NCI-H1417 (cell line): ENCODE data around the gene CR1.
"Not testable (repeated sequence)": the region's sequence is repeated elsewhere in the genome, so short reads cannot be mapped to it uniquely, and the experiment has no call there.

Experiments
- DNase-seq, 3 experiments: peaks; one replicate each; lab custom pipeline; 2025; lab: John Stamatoyannopoulos, UW

Gene CR1

DNA sequence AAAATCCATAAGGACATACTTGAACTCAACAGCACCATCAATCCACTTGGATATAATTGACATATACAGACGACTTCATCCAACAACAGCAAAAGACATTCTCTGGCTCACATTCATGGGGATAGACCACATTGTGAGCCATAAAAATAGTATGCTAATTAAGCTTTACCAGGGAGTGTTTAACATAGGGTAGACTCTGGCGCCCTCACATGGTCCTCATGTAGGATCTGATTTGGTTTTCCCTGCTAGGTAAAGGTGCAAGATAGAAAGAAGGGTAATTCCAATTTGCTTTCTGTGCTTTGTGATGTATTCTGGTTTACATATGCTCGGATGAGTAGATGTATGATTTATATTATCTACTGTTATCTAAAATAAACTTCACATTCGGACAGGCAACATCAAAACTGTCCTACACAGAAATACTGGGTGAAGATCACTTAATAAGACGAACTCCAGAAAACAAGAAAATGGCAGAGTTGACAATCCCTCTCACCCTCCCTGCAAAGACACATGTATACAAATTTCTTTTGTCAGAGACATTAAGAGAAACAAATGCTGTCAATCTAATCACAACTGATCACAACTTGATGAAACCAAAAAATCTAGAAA, 176.7 kb downstream of the CR1 start:
- DNase-seq: peak; percentile 18 to 84 (median 40)

DNA sequence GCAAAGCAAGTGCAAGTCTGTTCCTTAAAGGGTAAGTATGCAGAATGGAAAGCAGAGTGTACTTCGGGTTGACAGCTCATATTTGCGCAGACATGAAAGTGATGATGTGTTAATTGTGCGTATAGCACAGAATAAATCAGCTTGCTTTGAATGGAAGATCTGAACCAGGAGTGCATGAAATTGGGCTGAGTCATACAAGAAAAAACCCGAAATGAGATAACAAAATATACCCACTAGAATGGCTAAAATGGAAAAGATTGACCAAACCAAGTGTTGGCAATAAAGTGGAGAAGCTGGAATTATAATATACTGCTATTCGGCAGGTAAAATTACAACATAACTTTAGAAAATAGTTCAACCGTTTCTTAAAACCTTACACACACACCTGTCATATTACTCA, 177.4 kb downstream of the CR1 start:
- peak in 2 of 3 experiments; percentile 2 to 6 for DNase-seq

DNA sequence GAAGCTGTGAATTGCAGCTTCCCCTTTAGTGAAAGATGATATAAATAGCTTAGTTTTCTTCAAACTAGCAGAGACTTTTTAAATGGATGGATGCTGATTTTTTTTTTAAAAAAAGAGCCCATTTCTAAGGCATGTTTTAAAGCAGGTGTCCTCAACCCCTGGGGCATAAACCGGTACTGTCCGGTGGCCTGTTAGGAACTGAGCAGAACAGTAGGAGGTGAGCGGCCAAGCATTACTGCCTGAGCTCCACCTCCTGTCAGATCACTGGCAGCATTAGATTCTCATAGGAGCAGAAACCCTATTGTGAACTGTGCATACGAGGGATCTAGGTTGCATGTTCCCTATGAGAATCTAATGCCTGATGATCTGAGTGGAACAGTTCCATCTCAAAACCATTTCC, 180.2 kb downstream of the CR1 start:
- no peak for DNase-seq

DNA sequence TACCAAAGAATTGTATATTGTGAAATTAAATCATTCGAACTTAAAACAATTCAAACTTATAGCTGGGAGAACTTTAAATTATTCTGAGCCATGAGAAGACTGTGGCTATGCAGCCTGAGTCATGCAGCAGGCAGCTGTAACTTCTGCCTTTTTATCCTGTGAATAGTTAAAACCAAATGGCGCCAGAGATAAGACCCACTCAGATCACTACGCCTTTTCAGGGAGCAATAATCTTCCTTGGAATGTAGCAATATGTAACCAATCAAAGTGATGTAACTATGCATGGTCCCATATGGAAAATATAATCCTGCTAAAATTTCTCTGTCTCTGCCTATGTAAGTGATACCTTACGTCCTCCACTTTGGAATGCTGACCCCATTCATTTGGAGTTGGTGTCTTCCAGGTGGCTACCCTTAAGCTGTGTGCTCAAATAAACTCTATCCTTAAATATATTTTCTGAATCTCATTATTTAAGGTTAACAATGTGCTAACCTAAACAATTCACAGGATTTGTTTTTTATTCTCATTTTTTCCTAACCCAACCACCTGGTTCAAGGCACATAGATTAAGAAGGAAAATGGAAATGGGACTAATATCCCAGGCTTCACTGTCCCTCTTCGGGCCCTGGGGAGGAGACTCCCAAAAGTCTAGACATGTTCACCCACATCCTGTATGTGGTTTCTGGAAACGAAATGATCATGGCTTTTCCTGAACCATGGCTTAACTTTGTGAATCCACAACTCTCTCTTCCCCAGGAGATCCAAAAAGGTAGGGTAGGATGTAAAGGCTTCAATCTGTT, 184.8 kb downstream of the CR1 start:
- not testable (repeated sequence) for DNase-seq

DNA sequence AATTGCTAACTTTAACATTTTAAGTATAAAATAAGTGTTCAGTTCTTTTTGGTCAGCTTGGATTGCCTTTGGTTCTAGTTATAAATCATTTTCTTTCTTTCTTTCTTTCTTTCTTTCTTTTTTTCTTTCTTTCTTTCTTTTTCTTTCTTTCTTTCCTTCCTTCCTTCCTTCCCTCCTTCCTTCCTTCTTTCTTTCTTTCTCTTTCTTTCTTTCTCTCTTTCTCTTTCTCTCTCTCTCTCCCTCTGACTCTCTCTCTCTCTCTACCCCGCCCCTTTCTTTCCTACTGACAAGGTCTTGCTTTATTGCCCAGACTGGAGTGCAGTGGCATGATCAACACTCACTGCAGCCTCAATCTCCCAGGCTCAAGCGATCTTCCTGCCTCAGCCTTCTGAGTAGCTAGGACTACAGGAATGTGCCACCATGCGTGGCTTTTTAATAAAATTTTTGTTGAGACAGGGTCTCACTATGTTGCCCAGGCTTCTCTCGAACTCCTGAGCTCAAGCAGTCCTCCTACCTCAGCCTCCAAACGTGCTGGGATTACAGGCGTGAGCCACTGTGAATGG, 187.0 kb downstream of the CR1 start:
- DNase-seq: not testable (repeated sequence)

DNA sequence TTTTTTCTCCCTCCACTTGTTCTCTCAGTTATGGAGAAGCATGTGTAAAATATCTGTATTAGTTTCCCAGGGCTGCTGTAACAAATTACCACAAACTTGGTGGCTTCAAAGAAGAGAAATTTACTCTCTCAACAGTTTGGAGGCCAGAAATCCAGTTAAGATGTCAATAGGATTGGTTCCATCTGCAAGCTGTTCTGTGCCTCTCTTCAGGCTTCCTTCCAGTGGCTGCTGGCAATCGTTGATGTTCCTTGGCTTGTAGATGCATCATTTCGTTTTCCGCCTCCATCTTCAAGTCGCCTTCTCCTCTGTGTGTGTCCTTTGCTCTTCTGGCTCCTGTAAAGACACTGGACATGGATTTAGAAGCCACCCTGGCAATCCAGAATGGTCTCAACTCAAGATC, 194.6 kb downstream of the CR1 start:
- DNase-seq: not testable (repeated sequence)

DNA sequence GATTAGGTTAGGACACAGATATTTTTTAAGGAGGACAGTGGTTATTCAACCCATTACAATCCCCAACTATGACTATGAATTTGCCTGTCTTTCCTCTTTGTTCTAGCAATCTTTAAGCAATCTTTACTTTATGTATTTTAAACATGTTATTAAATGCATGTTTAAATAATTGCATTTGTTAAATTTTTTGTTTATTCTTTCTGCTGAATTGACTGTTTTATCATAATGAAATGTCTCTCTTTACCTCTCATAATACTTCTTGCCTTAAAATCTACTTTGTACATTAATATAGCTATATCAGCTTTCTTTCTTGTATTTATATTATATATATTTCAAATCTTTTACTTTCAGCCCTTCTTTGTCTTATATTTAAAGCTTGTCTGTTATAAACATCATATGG, 195.1 kb downstream of the CR1 start:
- no peak for DNase-seq
